HG03432 (cell line): ENCODE measurements around the gene PTK6.
"Not testable (repeated sequence)": the region's sequence is repeated elsewhere in the genome, so short reads cannot be mapped to it uniquely, and the experiment has no call there.

Experiments used
- ATAC-seq: cut with Tn5 transposase; IDR thresholded peaks from one replicate; pipeline ENCODE4 v1.9.1; 2021; ENCODE audit warnings: mild to moderate bottlenecking, moderate library complexity; ENCODE audit not compliant: unreplicated experiment

The PTK6 gene

GRCh38 chr20:63517376-63518309 lies 19.5 kb downstream of the PTK6 start:
- ATAC-seq, result no peak

GRCh38 chr20:63514520-63514919 lies 22.7 kb downstream of the PTK6 start:
- not testable (repeated sequence) for ATAC-seq

- ATAC-seq, result no peak
These were observed 24.0 kb downstream of the PTK6 start for GRCh38 chr20:63513207-63513606.

- ATAC-seq, result no peak
These were observed 28.1 kb downstream of the PTK6 start for GRCh38 chr20:63509088-63509564.

GRCh38 chr20:63508072-63508768 lies 29.0 kb downstream of the PTK6 start:
- no peak for ATAC-seq

GRCh38 chr20:63507083-63507743 lies 30.0 kb downstream of the PTK6 start:
- ATAC-seq, result no peak

- ATAC-seq, result no peak
These were observed 31.5 kb downstream of the PTK6 start for GRCh38 chr20:63505723-63506122.

- ATAC-seq, result no peak
These were observed 31.9 kb downstream of the PTK6 start for GRCh38 chr20:63505281-63505680.

GRCh38 chr20:63504642-63505041 lies 32.5 kb downstream of the PTK6 start:
- ATAC-seq, result no peak

GRCh38 chr20:63503524-63503923 lies 33.7 kb downstream of the PTK6 start:
- no peak for ATAC-seq

GRCh38 chr20:63502671-63503172 lies 34.5 kb downstream of the PTK6 start:
- ATAC-seq, result no peak

- ATAC-seq, result no peak
These were observed 35.1 kb downstream of the PTK6 start for GRCh38 chr20:63501818-63502670.

- no peak for ATAC-seq
These were observed 36.0 kb downstream of the PTK6 start for GRCh38 chr20:63500902-63501817.

- ATAC-seq, result no peak
These were observed 36.9 kb downstream of the PTK6 start for GRCh38 chr20:63500151-63500901.

- no peak for ATAC-seq
These were observed 37.7 kb downstream of the PTK6 start for GRCh38 chr20:63499338-63499969.

GRCh38 chr20:63498960-63499337 lies 38.2 kb downstream of the PTK6 start, which contains the start of gene EEF1A2:
Gene EEF1A2 (minus strand): TSS chr20:63499083. CDS start chr20:63497763, 1,320 bp downstream.
- no peak for ATAC-seq

- no peak for ATAC-seq
These were observed 38.9 kb downstream of the PTK6 start for GRCh38 chr20:63497946-63498935.
